Kidney epithelial cell (primary cell): ENCODE measurements around the gene RAB37. TPM values are rescaled to one million over a fixed set of nuclear protein-coding genes. Genes with fewer than 3 reads are reported as not detected.

Experiments
- DNase-seq: peaks from one replicate; pipeline ENCODE4 v3.0.0-alpha.2; 2010; ENCODE audit warnings: low read depth
- H3K27me3 ChIP-seq: 2 replicates; pipeline ENCODE4 v1.6.0; 2011; ENCODE audit warnings: low read length; ENCODE audit not compliant: control insufficient read depth, insufficient read depth
- H3K36me3 ChIP-seq: 2 replicates; pipeline ENCODE4 v1.5.1; 2011; ENCODE audit warnings: low read length; ENCODE audit not compliant: control insufficient read depth, insufficient read depth
- H3K4me3 ChIP-seq: 2 replicates; pipeline ENCODE4 v1.5.1; 2011; ENCODE audit warnings: low read depth, mild to moderate bottlenecking, control low read depth, low read length
- total RNA-seq: library from RNA; depleted of rRNA; stranded (reverse); fragments of >200 nt; gene quantifications from 2 replicates; pipeline ENCODE4 v1.2.3, GENCODE V29; 2015
- TF ChIP-seq, protein P1 (sequence below): IDR thresholded peaks from 2 replicates; pipeline ENCODE4 v1.5.1; 2011; ENCODE audit warnings: mild to moderate bottlenecking, moderate library complexity, low read length, control low read depth, inconsistent platforms; ENCODE audit not compliant: insufficient read depth, poor library complexity, severe bottlenecking

The RAB37 gene
- total RNA-seq, 1 donor from 2014 or later = not detected

DNA sequence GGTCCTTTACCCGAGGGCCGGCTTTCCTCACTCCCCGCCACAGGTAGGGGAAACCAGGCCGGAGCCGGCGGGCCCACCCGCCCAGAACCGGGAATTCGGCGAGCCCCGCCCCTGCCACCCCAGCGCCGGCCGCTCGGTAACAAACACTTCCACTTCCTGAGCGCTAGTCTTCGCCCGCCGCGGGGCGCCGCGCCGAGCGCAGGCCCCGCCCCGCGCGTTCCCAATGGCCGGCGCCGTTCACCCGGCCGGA is 11.1 kb downstream of the RAB37 start:
- DNase-seq = no peak
- peak overlapping the region; percentile 86 for H3K4me3 ChIP-seq
- H3K27me3 ChIP-seq = no peaks in the 10 kb centered on the region
- TF ChIP-seq, protein P1, sequence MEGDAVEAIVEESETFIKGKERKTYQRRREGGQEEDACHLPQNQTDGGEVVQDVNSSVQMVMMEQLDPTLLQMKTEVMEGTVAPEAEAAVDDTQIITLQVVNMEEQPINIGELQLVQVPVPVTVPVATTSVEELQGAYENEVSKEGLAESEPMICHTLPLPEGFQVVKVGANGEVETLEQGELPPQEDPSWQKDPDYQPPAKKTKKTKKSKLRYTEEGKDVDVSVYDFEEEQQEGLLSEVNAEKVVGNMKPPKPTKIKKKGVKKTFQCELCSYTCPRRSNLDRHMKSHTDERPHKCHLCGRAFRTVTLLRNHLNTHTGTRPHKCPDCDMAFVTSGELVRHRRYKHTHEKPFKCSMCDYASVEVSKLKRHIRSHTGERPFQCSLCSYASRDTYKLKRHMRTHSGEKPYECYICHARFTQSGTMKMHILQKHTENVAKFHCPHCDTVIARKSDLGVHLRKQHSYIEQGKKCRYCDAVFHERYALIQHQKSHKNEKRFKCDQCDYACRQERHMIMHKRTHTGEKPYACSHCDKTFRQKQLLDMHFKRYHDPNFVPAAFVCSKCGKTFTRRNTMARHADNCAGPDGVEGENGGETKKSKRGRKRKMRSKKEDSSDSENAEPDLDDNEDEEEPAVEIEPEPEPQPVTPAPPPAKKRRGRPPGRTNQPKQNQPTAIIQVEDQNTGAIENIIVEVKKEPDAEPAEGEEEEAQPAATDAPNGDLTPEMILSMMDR = no peak
- H3K36me3 ChIP-seq = no peaks in the 10 kb centered on the region

DNA sequence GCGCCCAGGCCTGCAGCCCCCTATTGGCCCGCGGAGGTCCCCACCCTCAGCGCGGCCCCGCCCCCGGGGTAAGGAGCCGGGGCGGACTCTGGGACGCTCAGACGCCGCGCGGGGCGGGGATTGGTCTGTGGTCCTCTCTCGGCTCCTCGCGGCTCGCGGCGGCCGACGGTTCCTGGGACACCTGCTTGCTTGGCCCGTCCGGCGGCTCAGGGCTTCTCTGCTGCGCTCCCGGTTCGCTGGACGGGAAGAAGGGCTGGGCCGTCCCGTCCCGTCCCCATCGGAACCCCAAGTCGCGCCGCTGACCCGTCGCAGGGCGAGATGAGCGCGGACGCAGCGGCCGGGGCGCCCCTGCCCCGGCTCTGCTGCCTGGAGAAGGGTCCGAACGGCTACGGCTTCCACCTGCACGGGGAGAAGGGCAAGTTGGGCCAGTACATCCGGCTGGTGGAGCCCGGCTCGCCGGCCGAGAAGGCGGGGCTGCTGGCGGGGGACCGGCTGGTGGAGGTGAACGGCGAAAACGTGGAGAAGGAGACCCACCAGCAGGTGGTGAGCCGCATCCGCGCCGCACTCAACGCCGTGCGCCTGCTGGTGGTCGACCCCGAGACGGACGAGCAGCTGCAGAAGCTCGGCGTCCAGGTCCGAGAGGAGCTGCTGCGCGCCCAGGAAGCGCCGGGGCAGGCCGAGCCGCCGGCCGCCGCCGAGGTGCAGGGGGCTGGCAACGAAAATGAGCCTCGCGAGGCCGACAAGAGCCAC is 11.6 kb downstream of the RAB37 start, which contains the start of gene NHERF1:
Gene NHERF1 (plus strand): TSS at position 100 of the 750 bp plus-strand sequence. CDS start 219 bp downstream, at position 319.
- no peaks in the 10 kb centered on the region for H3K36me3 ChIP-seq
- TF ChIP-seq, protein P1 = peak; percentile 18
- no peaks in the 10 kb centered on the region for H3K27me3 ChIP-seq
- peak within 1 kb of the TSS; percentile 86 for H3K4me3 ChIP-seq
- peak; percentile 70 for DNase-seq

DNA sequence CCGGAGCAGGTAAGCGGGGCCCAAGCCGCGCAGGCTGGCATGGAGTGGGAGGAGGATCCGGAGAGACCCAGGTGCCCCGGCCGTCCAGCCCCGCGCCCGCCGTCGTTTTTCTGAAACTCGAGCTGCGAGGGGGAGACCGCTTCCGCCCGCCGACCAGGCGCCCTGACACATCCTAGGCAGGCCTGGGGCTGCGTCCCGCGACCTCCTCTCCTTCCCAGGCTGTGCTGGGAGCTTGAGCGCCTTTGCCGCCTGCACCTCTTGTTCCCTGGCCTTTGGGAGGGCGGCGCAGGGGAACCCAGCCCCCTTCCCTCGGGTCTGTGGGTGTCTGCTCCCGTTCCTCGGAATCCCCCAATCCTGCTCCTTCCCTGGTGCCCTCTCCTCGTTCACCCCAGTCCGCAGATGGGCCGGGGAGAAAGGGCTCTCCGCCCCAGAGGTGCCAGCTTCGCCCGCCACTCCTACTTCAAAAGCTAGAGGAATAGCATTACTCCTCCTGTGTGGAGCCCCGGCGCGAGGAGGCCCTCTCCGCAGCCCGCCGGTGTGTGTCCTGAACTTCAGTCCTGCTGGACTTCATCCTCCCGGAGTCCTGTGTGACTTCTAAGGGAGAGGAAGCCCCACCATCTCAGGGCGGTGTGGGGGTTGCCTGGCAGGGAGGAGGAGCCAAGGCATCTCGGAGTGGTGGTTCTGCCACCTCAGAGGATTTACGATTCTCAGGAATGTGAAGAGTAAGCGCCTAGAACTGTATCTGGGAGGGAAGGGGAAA is 12.4 kb downstream of the RAB37 start:
- Histone ChIP-seq H3K36me3 (no peaks in the 10 kb centered on the region), H3K4me3 (peak overlapping the region; percentile 86), H3K27me3 (no peaks in the 10 kb centered on the region)
- TF ChIP-seq, protein P1 = no peak
- no peak for DNase-seq

DNA sequence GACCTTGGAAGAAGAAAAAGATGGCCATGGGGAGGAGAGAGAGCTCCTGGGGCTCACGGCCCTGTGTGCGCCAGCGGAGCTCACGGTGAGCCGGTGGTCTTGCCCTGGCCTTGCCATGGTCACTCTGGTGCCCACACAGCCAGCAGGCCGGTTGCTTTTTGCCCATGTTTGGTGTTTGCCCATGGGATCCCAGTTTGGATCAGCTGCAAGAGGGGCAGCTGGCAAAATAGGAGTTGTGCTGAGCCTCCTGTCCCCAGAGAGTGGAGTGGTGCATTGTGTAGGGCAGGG is 12.9 kb downstream of the RAB37 start:
- H3K4me3 ChIP-seq = peak overlapping the region; percentile 86
- H3K36me3 ChIP-seq = no peaks in the 10 kb centered on the region
- TF ChIP-seq, protein P1 = no peak
- H3K27me3 ChIP-seq = no peaks in the 10 kb centered on the region
- no peak for DNase-seq

DNA sequence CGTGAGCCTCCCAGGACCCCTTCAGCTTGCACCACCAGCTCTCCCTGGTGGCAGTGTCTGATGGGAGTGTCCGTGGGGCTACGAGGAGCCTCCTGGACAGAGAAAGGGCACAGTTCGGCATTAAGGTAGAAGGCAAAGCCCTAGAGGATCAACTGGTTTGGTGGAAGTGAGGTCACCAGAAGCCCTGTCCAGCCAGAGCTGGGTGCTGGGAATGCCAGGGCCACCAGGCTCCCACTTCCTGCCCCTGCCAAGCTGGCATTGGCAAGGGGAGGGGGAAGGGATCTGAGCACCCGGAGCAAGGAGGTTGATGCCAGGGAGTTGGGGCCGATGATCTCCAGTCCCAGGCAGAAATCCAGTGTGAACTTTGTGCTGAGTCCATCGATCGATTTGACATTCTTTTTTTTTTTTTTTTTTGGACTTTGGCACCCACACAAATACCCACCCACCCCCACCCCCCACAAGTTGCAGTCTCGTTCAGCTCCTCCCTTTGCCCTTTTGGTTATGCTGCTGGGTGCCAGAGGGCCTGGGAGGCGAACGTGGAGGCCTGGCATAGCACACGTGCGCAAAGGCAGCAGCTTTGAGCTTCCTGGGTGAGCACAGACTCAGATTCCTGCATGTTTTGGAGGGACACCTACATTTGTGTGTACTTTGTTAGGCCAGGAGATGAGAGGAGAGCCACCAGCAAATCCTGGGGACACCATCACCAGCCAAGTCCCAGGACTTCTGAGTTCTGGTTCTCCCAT is 13.4 kb downstream of the RAB37 start:
- no peak for DNase-seq
- H3K4me3 ChIP-seq = peak overlapping the region; percentile 86
- H3K27me3 ChIP-seq = no peaks in the 10 kb centered on the region
- no peaks in the 10 kb centered on the region for H3K36me3 ChIP-seq
- TF ChIP-seq, protein P1 = no peak
